GM19397 (cell line): ENCODE results near the gene PLK3.
A peak's percentile ranks its signal among the peaks of the same experiment; 100 is the strongest.
"Not testable (repeated sequence)": the region's sequence is repeated elsewhere in the genome, so short reads cannot be mapped to it uniquely, and the experiment has no call there.

Experiments used
- ATAC-seq: cut with Tn5 transposase; IDR thresholded peaks from one replicate; pipeline ENCODE4 v1.9.1; 2021; ENCODE audit warnings: mild to moderate bottlenecking, moderate library complexity; ENCODE audit not compliant: unreplicated experiment

The PLK3 gene

DNA sequence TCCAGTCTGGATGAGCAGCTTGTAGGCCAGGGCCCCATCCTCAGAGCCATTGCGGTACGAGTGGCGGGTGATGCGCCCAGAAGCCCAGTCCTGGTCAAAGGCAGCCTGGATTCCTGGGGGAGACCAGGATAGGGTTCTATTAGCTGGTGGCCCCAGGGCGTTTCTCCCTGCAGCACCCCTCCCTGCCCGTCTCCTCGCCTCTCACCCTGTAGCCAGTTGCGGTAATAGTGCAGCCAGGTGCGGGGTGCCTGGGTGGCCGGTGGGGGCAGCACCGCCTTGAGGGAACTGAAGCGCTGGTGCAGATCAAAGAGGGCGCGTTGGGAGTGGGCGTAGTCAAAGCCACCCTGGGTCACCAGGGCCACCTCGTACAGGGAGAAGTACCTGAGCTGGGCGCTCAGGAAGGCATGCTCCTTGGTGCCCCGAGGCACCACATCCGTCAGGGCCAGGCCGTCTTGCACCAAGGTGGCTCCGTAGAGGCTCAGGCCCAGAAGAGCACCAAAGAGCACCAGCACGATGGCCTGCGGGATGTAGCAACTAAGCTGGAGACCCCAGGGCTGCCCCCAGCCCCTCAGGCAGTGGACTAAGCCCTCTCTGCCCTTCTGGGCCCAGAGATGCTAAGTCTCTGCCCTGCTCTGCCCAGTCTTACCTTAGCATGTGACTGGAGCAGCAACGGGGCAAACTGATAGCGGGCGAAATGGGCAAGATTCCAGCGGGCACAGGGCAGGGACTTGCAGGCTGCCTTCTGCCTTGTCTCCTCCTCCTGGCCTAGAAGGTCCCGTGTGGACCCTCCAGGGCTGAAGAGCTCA lies 27.2 kb downstream of the PLK3 start:
- no peak for ATAC-seq

DNA sequence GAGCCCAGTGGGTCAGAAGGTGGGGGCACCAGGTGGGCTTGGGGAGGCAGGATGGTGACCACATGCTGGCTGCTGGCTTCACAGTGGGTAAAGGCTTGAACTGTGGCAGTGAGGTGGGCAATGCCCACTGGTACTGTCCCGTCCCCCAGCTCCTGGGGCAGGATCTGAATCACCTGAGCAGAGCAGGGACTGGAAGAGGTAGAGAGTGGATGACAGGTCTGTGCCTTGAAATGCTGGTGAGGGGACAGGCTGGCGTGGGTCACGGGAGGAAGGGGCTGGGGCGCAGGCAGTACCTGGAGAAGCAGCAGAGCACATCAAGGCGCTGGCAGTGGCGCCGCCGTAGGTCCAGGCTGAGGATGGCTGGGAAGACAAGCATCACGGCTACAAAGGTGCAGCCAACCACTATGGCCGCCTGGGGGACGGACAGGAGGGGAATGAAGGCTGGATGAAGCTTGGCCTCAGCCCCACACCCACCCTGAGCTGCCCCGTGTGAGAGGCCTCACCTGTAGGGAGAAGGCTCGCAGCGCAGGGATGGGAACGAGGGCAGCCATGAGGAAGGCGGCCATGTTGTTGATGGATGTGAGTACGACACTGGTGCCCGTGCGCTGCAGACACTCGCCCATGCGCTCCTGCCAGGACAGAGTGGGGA lies 27.9 kb downstream of the PLK3 start:
- ATAC-seq: no peak

DNA sequence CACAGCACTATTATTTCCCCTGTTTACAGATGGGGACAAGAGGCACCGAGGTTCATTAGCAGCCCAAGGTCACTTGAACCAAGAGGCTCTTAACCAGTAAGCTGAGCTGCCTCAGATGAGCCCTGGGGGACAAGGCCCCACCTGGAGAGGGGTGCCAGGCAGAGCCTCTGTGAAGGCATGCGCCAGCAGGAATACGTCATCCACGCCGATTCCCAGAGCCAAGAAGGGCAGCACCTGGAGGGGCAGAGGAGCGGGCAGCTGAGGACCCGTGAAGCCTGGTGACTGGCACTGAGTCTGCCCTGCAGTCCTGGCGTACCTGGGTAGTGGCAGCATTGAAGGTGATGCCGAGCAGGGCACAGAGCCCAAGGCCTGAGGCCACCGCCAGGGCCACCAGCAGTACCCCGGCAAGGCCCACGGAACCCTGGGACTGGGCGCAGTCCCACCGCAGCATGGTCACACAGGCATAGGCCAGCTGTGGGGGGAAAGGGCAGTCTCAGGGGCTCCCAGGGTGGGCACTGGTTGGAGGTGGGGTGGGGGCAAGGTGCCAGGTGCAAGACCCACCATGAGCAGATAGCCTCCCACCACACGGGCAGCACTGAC lies 28.8 kb downstream of the PLK3 start:
- ATAC-seq: no peak

DNA sequence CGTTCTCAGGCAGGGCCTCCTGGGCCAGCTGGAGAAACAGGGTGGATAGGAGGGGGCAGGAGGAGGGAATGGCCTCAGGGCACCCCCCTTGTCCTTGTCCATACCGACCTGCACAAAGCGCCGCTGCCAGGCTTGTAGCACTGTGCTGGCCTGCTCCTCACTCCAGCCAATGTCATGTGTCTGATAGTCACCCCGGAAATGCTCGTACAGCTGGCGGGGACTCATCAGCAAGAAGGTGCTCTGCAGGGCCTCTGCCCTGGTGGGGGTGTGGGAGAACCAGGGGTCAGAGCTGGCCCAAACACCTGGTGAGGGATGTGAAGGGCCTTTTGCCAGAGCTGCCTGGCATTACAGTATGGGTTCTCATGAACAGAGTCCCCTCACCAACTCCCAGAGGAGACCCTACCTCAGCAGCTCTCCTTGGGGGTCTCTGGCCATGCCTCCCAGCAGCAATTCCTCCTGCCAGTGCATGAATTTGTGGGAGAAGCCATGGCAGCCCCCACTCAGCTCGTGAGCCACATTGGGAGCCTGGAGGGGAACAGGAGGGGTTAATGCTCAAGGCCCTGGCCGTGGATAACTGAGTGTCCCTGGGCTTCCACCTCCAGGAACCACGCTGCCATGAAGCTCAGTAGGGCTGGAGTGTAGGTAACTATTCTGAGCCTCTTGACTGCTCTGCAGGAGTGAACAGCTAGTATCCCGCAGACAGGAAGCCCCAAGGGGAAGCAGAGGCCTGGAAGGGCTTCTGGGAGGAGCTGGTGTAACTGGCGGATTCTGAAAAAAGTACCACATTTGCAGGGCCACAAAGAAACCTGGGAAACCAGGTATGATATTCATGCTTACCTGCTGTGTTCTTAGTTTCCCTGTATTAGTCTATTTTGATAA lies 29.6 kb downstream of the PLK3 start:
- ATAC-seq: no peak

DNA sequence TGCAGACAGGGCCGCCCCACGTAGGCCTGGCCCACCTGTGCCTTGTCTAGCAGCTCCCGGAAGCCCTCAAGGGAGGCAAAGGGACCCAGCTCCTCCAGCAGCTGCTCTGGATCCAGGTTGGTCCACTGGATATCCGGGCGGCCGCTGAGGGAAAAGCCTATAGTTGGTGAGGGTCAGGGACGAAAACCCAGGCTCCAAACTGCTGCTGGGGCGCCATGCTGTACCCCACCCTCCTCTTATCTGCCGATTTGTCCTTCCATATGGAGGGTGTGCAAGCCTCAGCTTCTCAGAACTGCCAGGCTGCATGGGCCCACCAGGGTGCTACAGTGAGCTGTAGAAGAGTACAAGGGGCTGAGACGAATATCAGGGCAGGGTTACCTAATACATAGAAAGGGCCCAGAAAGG lies 30.7 kb downstream of the PLK3 start:
- no peak for ATAC-seq

DNA sequence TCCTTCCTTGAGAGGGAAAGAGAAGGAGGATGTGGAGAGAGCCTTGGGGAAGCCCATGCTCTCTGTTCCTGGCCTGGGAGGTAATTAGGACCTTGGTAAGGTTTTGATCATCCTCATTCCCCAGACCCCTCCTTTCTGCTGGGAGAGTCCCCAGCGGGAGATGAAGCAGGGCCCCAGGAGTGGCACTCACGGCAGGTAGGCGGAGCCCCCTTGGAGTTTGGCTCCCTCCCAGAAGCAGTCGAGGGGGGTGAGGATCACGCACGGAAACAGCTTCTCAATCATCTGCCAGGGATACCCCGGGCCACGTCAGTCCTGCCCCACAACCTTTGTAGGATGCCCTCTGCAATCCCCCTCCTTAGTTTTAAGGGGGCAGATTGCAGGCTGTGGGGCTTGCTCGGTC lies 31.3 kb downstream of the PLK3 start:
- no peak for ATAC-seq

DNA sequence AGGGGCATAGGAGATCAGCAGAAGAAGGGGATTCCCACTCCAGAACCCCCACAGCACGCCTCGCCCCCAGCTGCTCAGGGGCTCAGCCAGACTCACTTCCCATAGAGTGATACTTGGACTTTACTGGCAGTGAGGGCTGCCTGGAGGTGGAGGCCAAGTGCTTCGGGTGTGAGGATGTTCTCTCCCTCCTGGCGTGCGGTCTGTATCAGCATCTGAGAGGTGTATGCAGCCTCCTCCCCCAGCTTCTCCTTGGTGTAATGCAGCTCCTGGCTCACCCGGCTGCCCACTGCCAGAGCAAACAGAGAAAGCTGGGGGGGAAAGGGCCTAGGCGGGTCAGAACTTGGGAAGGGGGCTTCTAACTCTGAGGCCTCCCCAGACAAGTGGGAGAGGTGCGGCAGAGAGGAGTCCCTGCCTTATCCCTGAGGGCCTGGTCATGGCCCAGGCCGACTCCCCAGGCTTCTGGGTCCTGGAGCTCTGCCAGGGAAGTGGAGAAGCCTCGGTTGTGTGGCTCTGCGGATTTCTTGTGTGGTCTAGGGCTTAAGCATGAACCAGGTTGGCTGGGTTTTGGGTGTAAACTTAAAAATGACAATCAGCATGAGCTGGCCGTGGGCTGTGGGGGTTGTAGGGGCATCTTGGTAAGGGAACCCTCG lies 32.0 kb downstream of the PLK3 start:
- ATAC-seq: no peak

DNA sequence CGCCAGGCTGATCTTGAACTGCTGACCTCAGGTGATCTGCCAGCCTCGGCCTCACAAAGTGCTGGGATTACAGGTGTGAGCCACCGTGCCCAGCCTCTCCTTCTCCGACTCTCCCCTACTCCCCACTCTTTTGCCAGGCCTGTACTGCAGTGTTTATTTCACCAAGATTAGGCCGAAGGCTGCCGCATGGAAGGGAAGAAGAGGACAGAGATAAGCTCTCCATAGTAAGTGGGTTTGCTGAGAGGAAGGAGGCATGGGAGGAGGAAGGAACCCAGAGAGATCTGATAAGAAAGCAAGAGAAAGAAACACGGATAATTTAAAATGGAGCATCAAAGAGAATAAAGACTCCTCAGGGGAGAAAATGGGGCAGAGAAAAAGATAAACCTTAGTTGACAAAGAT lies 34.2 kb downstream of the PLK3 start:
- ATAC-seq: no peak

DNA sequence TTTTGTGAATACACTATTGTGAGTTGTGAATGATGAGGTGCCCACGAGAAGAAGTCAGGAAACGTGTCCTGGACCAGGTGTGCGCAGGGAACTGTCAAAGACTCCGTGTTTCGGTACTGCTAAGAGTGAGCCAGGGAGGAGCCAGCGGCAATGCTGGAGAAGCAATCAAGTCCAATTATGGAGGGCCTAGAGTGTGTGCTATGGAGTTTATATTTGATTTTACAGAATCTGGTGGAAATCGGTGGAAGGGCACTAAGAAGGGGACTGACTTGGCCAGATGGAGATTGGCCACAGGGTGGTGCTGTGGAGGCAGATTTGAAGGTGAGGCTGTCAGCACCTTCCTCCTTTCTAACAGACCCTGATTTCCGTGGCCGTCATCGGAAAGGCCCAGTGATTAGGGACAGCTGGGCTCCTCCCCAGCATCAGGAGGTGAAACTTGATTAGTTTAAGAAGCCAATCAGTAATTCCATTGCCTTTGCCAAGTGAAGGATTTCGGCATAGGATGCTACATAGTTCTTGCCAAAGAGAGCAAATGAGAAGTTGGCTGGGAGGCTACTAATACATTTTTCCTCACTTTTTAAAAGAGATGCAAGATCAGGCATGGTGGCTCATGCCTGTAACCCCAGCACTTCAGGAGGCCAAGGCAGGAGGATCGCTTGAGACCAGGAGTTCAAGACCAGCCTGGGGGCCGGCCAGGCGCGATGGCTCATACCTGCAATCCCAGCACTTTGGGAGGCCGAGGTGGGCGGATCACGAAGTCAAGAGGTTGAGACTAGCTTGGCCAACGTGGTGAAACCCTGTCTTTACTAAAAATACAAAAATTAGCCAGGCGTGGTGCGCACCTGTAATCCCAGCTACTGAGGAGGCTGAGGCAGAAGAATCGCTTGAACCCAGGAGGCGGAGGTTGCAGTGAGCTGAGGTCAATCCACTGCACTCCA lies 35.8 kb downstream of the PLK3 start:
- ATAC-seq: peak; percentile 52

DNA sequence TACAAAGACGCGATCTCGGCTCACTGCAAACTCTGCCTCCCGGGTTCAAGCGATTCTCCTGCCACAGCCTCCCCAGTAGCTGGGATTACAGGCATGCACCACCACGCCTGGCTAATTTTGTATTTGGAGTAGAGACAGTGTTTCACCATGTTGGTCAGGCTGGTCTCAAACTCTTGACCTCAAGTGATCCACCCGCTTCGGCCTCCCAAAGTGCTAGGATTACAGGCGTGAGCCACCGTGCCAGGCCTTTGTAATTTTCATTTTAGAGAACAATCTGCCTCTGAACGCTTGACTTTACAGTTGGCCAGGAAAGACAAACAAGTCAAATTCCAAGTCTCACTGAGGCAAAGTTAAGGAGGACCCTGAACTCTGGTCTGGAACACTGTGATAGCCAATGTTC lies 38.1 kb downstream of the PLK3 start:
- ATAC-seq: not testable (repeated sequence)

DNA sequence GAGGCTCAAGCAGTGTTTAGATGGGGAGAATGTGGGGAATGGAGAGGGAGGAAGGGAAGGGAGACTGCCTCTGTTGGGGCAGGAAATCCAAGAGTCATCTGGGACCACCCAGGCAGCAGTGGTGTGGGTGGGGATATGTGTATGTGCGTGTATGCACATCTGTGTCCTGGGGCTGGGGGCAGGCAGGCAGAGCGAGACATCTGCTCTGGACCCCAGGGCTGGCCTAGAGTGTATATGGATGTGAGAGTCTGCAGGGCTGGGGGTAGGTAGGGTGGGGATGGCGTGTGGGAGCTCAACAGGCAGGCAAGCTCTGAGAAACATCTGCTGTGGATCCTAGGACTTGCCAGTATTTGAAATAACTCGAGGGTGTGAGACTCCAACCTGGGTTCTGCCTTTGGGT lies 39.4 kb downstream of the PLK3 start:
- no peak for ATAC-seq

DNA sequence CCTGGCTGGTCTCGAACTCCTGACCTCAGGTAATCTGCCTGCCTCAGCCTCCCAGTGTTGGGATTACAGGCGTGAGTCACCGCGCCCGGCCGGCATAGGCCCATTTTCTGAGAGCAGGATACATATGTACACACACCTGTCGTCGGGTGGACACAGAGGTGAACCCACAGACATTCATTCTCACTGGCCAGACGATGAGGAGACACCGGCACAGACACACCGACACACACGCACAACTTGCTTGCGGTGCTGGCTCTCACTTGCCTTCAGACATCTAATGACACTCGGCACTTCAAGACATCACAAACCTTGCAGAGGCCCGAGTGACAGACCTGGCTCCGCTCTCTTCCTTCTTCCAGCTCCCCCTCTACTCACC lies 42.3 kb downstream of the PLK3 start:
- no peak for ATAC-seq

DNA sequence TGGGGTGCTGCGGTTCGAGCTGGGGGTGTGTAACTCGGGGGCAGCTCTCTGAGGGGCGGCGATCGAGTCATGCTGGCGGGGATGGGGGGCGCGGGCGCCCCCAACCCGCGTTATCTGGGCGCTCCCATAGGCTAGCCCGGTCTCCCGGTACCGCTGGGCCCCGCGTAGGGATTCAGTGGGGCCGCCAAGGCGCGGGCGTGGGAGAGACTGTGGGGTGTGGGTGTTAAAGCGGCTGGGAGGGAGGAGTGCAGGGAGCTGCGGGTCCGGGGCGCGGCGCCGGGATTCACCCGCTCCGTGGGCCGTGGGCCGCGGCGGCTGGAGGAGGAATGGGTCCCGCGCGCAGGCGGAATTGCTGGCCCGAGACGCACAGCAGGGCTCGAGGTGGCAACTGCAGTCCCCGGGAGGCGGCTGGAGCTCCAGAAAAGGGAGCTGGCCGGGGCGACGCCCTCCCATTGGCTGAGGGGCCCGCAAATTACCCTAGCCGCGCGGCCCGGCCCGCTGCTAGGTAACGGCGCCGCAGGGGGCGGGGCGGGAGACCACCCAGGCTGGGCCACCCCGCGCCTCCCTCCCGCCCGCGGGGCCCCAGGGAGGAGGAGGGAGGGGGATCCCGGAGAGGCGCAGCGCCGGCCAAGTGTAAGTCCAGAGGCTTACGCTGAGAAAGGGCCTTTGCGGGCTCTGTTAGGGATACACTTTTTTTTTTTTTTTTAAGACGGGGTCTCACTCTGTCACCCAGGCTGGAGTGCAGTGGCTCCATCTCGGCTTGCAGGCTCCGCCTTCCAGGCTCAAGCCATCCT lies 42.9 kb downstream of the PLK3 start, which contains the start of gene PTCH2:
PTCH2 (minus strand) TSS at position 392 of the 794 bp plus-strand sequence; CDS start at position 71, 321 bp downstream.
- no peak for ATAC-seq

DNA sequence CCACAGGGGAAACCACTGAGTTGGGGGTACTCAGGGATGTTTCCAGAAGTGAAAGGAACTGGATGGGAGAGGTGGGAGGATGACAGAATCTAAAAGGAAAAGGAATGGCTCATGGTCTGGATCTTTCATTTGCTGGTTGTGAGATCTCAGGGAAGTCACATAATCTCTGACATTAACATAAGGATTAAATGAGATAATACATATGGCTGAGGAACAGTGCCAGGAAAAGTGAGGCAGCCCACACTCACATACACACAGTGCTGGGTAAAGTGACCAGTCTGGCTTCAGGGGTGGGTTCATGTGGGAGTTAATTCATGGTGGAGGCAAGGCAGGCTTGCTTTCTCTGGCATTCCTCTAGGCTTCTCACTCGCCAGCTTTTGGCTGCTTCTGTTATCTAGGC lies 46.8 kb downstream of the PLK3 start:
- no peak for ATAC-seq

DNA sequence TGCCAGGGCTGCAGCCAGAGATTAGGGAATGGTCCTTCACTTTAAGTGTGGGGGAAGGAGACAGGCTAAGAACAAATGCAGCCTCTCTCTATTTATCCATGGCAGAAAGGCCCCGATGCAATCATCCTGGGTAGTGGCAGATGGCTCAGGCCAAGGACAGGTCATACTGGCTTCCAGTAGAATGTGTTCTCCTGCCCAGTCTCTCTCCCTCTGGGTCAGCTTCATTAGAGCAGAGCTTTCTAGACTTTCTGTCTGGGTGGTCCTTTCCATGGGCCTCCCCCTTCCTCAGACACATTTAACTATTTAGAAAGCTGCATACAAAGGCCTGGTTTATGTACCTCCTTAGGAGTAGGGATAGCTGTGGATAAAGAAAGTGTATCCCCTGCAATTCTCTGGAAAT lies 47.7 kb downstream of the PLK3 start:
- no peak for ATAC-seq

DNA sequence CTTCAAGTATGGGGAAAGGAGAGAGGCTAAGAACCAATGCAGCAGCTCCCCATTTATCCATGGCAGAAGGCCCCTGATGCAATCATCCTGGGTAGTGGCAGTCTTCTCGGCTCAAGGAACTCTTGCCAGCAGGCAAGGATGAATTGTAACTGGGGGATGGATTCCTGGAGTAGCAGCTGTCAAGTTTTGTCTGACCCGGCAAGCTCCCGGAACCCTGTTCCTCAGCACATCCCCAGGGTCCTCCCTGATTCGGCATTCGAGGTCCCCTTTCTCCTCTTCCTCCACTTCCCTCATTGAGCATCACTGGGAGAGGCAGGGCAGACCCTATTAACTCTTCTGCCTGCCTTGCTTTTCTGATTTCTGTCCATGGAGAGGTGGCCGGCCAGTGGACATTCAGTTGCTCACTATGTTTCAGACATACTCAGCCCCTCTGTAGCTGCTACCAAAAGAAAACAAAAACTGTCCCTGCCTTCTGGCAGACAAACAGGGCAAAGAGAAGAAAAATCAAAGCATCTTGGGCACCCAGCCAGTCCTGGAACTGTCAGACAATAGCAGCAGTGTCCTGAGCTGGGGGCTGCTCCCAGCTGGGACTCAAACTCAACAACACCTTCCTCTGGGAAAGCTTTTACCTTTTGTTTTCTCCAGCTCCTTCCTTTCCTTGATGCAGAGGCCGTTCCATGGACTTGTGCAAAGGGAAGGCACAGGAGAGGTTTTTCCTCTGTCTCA lies 48.4 kb downstream of the PLK3 start:
- no peak for ATAC-seq

DNA sequence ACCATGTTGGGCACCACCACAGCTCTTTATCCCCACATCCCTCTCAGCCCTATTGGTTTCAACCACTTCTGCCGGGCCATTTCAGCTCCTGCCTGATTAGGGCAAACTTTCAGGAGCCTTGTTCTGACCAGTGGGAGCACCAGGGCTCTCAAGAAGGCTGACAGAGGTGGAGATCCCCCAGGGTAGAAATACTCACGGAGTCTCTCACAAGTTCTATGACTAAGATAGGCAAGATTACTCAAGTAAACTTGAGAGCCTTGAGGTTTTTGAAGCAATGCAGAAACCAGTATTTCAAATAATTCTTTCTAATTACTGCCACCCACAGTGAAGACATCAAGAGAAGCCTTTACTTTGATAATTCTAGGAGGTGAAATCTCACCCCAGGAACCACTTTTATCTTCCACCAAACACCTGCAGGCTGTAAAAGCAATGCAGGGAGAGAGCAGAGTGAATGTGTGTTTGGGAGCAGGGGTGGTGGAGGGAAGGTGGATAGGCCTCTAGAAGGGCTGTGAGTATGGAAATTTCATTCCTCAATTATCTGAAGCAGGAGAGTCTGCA lies 49.5 kb downstream of the PLK3 start:
- ATAC-seq: no peak

DNA sequence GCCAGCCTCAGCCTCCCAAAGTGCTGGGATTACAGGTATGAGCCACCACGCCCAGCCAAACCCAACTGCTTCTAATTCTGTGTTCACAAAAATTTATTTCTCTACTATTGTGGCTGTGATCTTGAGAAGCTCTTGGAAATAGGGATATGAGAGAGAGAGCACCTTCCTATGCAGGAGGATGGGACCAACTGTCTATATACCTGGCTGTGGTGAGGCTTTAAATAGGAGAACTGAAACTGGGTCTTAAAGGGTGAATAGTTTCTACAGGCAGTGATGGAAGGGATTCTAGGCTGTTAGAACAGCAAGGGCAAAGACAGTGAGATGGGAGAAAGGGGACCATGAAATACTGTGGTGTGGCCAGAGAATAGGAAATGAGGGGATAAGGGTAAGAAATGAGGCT lies 51.1 kb downstream of the PLK3 start:
- no peak for ATAC-seq
